ENCODE data around the gene B2M. TPM values are rescaled to one million over a fixed set of nuclear protein-coding genes. Genes with fewer than 3 reads are reported as not detected.

B2M gene

GRCh38 chr15:44765036-44765435, 53.7 kb downstream of the B2M start:
- H3K27me3 ChIP-seq (ENCODE audit: insufficient read depth, low read length, poor library complexity), result no peaks in the 10 kb centered on the region
- no peaks in the 10 kb centered on the region for H3K79me2 ChIP-seq (ENCODE audit: control insufficient read depth, insufficient read depth, low read length)
- H2BK120ac ChIP-seq (ENCODE audit: low read depth, low read length), result no peak overlapping the region
- H2BK15ac ChIP-seq (replicated peaks; ENCODE audit: low read depth), result no peak overlapping the region
- no CpG with 5 or more reads among the region's 3 CpGs for WGBS (ENCODE audit: extremely low coverage, insufficient coverage, low lambda C conversion rate)
- H4K5ac ChIP-seq (ENCODE audit: low read length), result no peak overlapping the region
- H3K4me1 ChIP-seq (ENCODE audit: control insufficient read depth, low read depth, low read length), result no peaks in the 10 kb centered on the region
- H3K23ac ChIP-seq (ENCODE audit: low read length), result no peak overlapping the region
- H3K18ac ChIP-seq (ENCODE audit: low read length), result no peak overlapping the region
- no peak overlapping the region for H2BK5ac ChIP-seq (ENCODE audit: low read length)
- no peaks in the 10 kb centered on the region for H3K36me3 ChIP-seq (ENCODE audit: control insufficient read depth, insufficient read depth, low read length)
- no peak for DNase-seq
- H3K27ac ChIP-seq (ENCODE audit: low read depth, low read length), result no peak overlapping the region
- H3K9ac ChIP-seq (ENCODE audit: low read length), result no peak overlapping the region
- no peak overlapping the region for H3K56ac ChIP-seq (ENCODE audit: low read length)
- no peak overlapping the region for H2AK5ac ChIP-seq (ENCODE audit: low read length)
- no peak overlapping the region for H4K8ac ChIP-seq (ENCODE audit: low read depth, low read length)
- no peak overlapping the region for H3K4me2 ChIP-seq (ENCODE audit: low read length)
- H3K4ac ChIP-seq (ENCODE audit: low read depth, low read length), result no peak overlapping the region
- no peak overlapping the region for H3K4me3 ChIP-seq (ENCODE audit: low read length)
- H3K79me1 ChIP-seq (ENCODE audit: low read length), result no peaks in the 10 kb centered on the region

Small RNA genes lying within 50 kb of the gene (small RNA-seq; reads per million reads assigned to genes)
- not detected for gene RF00019 (ENCODE audit: insufficient read depth)

Measured in mesendoderm (in vitro differentiated cells).